ENCODE results near the gene UVRAG.

UVRAG gene

GRCh38 chr11:75986966-75987365 is 172.0 kb downstream of the UVRAG start:
- Histone ChIP-seq H3K4me1 (ENCODE audit: insufficient read depth, low read length, severe bottlenecking) (no peaks in the 10 kb centered on the region), H3K36me3 (ENCODE audit: insufficient read depth, low read length) (peaks cover 37% of the 10 kb centered on the region), H3K27ac (ENCODE audit: low read depth, low read length, poor library complexity, severe bottlenecking) (no peak overlapping the region), H3K9me3 (ENCODE audit: low read length) (no peaks in the 10 kb centered on the region), H3K4me3 (ENCODE audit: low read depth, low read length, poor library complexity, severe bottlenecking) (no peak overlapping the region), H3K9me2 (ENCODE audit: low read depth, low read length) (no peaks in the 10 kb centered on the region), H3K9ac (ENCODE audit: low read length) (no peak overlapping the region), H3K4me2 (ENCODE audit: low read length) (no peak overlapping the region), H3K27me3 (ENCODE audit: insufficient read depth, low read length) (no peaks in the 10 kb centered on the region), H3F3A (ENCODE audit: insufficient read depth, low read length) (no peaks in the 10 kb centered on the region), H4K20me1 (ENCODE audit: insufficient read depth, low read length) (no peaks in the 10 kb centered on the region), H2AFZ (ENCODE audit: low read length) (no peak overlapping the region), H3K79me2 (ENCODE audit: insufficient read depth, low read length) (no peaks in the 10 kb centered on the region)
- TF ChIP-seq EZH2 (IDR thresholded peaks at IDR 0.05; ENCODE audit: borderline replicate concordance, low read length): no peak
- TF ChIP-seq CTCF (IDR thresholded peaks at IDR 0.05; ENCODE audit: low read length): no peak

GRCh38 chr11:75993126-75993525 is 178.1 kb downstream of the UVRAG start:
- Histone ChIP-seq H3K9me3 (ENCODE audit: low read length) (no peaks in the 10 kb centered on the region), H3K27ac (ENCODE audit: low read depth, low read length, poor library complexity, severe bottlenecking) (no peak overlapping the region), H3K4me3 (ENCODE audit: low read depth, low read length, poor library complexity, severe bottlenecking) (no peak overlapping the region), H3K27me3 (ENCODE audit: insufficient read depth, low read length) (no peaks in the 10 kb centered on the region), H3F3A (ENCODE audit: insufficient read depth, low read length) (no peaks in the 10 kb centered on the region), H3K4me1 (ENCODE audit: insufficient read depth, low read length, severe bottlenecking) (no peaks in the 10 kb centered on the region), H3K36me3 (ENCODE audit: insufficient read depth, low read length) (peaks cover 13% of the 10 kb centered on the region), H3K9me2 (ENCODE audit: low read depth, low read length) (no peaks in the 10 kb centered on the region), H3K4me2 (ENCODE audit: low read length) (no peak overlapping the region), H3K9ac (ENCODE audit: low read length) (no peak overlapping the region), H4K20me1 (ENCODE audit: insufficient read depth, low read length) (no peaks in the 10 kb centered on the region), H3K79me2 (ENCODE audit: insufficient read depth, low read length) (no peaks in the 10 kb centered on the region), H2AFZ (ENCODE audit: low read length) (no peak overlapping the region)
- TF ChIP-seq CTCF (IDR thresholded peaks at IDR 0.05; ENCODE audit: low read length) (no peak), EZH2 (IDR thresholded peaks at IDR 0.05; ENCODE audit: borderline replicate concordance, low read length) (no peak)

GRCh38 chr11:75994616-75995015 is 179.6 kb downstream of the UVRAG start:
- Histone ChIP-seq H3K27me3 (ENCODE audit: insufficient read depth, low read length) (no peaks in the 10 kb centered on the region), H3F3A (ENCODE audit: insufficient read depth, low read length) (no peaks in the 10 kb centered on the region), H3K36me3 (ENCODE audit: insufficient read depth, low read length) (peaks cover 21% of the 10 kb centered on the region), H3K4me3 (ENCODE audit: low read depth, low read length, poor library complexity, severe bottlenecking) (no peak overlapping the region), H3K4me1 (ENCODE audit: insufficient read depth, low read length, severe bottlenecking) (no peaks in the 10 kb centered on the region), H3K9ac (ENCODE audit: low read length) (no peak overlapping the region), H3K9me3 (ENCODE audit: low read length) (no peaks in the 10 kb centered on the region), H3K27ac (ENCODE audit: low read depth, low read length, poor library complexity, severe bottlenecking) (no peak overlapping the region), H2AFZ (ENCODE audit: low read length) (no peak overlapping the region), H3K4me2 (ENCODE audit: low read length) (no peak overlapping the region), H4K20me1 (ENCODE audit: insufficient read depth, low read length) (no peaks in the 10 kb centered on the region), H3K79me2 (ENCODE audit: insufficient read depth, low read length) (no peaks in the 10 kb centered on the region), H3K9me2 (ENCODE audit: low read depth, low read length) (no peaks in the 10 kb centered on the region)
- TF ChIP-seq EZH2 (IDR thresholded peaks at IDR 0.05; ENCODE audit: borderline replicate concordance, low read length) (no peak), CTCF (IDR thresholded peaks at IDR 0.05; ENCODE audit: low read length) (no peak)

Measured in OCI-LY1 (cell line).